IPS-11a (cell line): ENCODE measurements around the gene GPAM.
"Not testable (repeated sequence)": the region's sequence is repeated elsewhere in the genome, so short reads cannot be mapped to it uniquely, and the experiment has no call there.

Experiments used
- H3K4me3 ChIP-seq: one replicate; pipeline ENCODE4 v1.5.1; 2013; ENCODE audit warnings: low read depth, low read length, control low read depth

GPAM gene

GRCh38 chr10:112183329-112184051 lies at the start of gene GPAM:
GPAM (minus strand) TSS chr10:112183765; CDS start chr10:112181784, 1,981 bp downstream.
- peak within 1 kb of the TSS; percentile 90 for H3K4me3 ChIP-seq

- H3K4me3 ChIP-seq = no peak overlapping the region
These were observed 49.1 kb upstream of the GPAM start for GRCh38 chr10:112232670-112233069.

GRCh38 chr10:112231602-112232400 lies 48.2 kb upstream of the GPAM start:
- H3K4me3 ChIP-seq = no peak overlapping the region

GRCh38 chr10:112230325-112230988 lies 46.9 kb upstream of the GPAM start:
- no peak overlapping the region for H3K4me3 ChIP-seq

- no peak overlapping the region for H3K4me3 ChIP-seq
These were observed 46.3 kb upstream of the GPAM start for GRCh38 chr10:112229901-112230300.

- H3K4me3 ChIP-seq = no peak overlapping the region
These were observed 45.5 kb upstream of the GPAM start for GRCh38 chr10:112229096-112229495.

- H3K4me3 ChIP-seq = not testable (repeated sequence)
These were observed 45.0 kb upstream of the GPAM start for GRCh38 chr10:112228366-112229088.

GRCh38 chr10:112227331-112227987 lies 43.9 kb upstream of the GPAM start:
- H3K4me3 ChIP-seq = no peak overlapping the region

- no peak overlapping the region for H3K4me3 ChIP-seq
These were observed 43.1 kb upstream of the GPAM start for GRCh38 chr10:112226439-112227248.

GRCh38 chr10:112225771-112226438 lies 42.3 kb upstream of the GPAM start:
- H3K4me3 ChIP-seq = no peak overlapping the region

GRCh38 chr10:112224933-112225529 lies 41.5 kb upstream of the GPAM start:
- no peak overlapping the region for H3K4me3 ChIP-seq

GRCh38 chr10:112223725-112224124 lies 40.2 kb upstream of the GPAM start:
- H3K4me3 ChIP-seq = no peak overlapping the region

GRCh38 chr10:112222799-112223198 lies 39.2 kb upstream of the GPAM start:
- H3K4me3 ChIP-seq = no peak overlapping the region

GRCh38 chr10:112221545-112221944 lies 38.0 kb upstream of the GPAM start:
- H3K4me3 ChIP-seq = no peak overlapping the region

GRCh38 chr10:112218960-112219359 lies 35.4 kb upstream of the GPAM start:
- H3K4me3 ChIP-seq = no peak overlapping the region

GRCh38 chr10:112218036-112218390 lies 34.4 kb upstream of the GPAM start:
- H3K4me3 ChIP-seq = no peak overlapping the region

GRCh38 chr10:112217386-112218035 lies 33.9 kb upstream of the GPAM start:
- no peak overlapping the region for H3K4me3 ChIP-seq

- no peak overlapping the region for H3K4me3 ChIP-seq
These were observed 33.4 kb upstream of the GPAM start for GRCh38 chr10:112216966-112217365.
